Daoy (cell line): ENCODE data around the gene APOL2. TPM values are rescaled to one million over a fixed set of nuclear protein-coding genes. Genes with fewer than 3 reads are reported as not detected.
"Not testable (repeated sequence)": the region's sequence is repeated elsewhere in the genome, so short reads cannot be mapped to it uniquely, and the experiment has no call there.

Experiments
- DNase-seq: peaks from one replicate; pipeline ENCODE4 v3.0.0-alpha.2; 2015; ENCODE audit warnings: low read depth
- total RNA-seq: library from RNA; depleted of rRNA; stranded (reverse); fragments of >200 nt; shearing (Covaris generic); gene quantifications from 2 replicates; pipeline ENCODE4 v1.2.3, GENCODE V29; 2014

APOL2 gene
- total RNA-seq, 1 experiment from 2014 or later, result 51.4 TPM

DNA sequence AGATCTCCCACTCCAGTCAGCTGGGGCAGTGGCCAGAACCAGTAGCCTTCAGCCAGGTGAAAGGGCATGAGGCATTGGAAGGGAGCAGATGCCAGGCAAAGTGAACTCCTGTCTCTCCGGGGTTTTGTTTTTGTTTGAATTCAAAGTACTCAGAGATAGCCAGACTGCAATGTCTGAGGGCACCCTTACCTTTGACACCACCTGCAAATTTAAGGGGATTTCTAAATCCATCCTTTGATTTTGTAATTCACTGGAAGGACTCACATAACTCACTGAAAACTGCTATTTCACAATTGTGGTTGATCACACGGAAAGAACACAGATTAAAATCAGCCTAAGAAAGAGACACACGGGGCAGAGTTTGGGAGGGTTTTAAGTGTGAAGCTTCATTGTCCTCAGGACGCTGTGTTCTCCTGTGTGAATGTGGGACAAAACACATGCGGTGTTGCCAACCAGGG lies 23.9 kb upstream of the APOL2 start:
- DNase-seq, result not testable (repeated sequence)

DNA sequence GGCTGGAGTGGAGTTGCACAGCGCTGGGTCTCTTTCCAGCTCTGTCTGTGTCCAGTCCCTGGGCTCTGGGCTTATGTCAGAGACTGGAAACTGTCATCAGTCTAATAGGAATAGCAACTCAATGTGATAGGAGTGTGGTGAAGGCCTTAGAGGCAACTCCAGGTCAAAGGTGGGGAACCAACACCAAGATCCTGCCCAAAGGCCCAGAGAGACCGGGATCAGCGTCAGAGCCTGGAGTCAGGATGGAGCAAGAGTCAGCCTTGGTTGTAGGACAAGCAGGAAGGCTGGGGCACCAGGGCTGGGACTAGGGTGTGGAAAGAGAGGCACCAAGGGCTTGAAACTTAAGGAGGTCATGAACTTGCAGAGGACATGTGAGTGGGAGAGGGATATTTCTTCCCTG lies 23.0 kb upstream of the APOL2 start:
- not testable (repeated sequence) for DNase-seq

DNA sequence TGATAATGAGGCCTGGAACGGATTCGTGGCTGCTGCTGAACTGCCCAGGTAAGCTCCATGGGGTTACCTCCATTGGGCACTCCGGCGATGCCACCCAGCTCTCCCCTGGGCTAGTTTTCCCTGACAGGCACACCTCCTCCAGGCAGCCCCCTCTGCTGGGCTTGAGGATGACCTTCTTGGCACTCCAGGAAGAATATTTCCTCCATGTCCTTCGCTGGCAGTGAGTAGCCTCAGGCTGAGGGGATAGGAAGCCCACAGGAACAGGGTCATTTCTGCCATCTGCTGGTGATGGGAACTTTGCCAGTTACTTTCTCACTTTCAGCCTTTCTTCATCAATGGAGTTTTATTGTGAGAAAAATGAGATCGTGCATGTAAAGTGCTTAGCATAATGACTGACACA lies 22.3 kb upstream of the APOL2 start:
- not testable (repeated sequence) for DNase-seq

DNA sequence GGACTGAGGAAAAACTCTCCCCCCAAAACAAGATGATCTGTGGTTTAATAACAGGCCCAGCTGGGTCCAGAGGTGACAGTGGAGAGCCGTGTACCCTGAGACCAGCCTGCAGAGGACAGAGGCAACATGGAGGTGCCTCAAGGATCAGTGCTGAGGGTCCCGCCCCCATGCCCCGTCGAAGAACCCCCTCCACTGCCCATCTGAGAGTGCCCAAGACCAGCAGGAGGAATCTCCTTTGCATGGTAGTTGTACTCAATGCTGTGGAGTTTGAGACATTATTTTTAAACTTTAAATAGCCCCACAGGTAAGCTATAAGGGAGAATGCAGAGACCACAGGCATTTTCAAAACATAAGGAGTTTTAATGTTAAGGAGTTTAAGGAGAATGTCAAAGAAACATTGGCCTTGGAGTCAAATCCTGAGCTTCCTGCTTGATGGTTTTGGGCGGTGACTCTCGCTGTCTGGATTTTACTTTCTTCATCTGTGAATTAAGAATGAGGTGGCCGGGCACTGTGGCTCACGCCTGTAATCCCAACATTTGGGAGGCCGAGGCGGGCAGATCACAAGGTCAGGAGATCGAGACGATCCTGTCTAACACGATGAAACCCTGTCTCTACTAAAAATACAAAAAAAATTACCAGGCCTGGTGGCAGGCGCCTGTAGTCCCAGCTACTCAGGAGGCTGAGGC lies 20.4 kb upstream of the APOL2 start:
- DNase-seq, result no peak

DNA sequence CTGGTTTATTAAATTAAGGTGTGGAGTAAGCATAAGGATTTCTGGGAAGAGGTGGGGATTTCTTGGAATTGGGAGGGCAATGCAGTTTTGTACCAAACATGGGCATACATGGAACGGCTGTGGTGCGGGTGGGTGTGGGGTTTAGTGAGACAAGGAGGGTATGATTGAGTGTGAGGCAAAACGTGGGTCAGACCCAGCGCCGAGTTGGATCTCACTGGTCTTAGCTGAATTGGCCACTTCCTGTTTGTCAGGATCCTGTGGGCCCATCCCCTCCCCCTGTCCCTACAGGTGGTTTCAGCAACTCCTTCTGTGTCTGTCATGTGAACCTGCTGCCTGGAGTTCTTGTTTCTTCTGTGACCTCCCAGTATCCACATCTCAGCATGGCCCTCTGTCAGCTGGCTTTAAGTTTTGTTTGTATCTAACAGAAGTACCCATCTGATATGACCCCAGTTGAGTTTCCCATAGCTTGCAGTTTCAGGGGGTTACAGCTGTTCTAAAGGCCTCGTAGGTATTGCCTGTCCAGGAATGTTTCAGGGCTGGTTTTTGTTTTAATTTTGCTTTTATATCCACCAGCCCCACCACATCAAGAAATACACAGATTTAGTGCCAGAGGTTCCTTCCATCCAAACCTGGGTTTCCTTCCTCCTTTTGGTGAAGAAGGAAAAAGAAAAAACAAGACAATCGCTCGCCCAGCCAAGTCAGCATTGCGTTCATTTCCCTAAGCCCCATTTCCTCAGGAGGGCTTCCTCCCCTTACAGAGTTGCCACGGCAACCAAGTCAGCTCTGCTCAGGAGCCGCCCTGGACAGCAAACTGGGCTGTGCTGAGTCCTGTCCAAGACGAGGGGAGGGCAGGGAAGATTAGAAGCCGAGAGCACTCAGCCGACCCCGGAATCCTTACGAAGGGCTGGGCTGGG lies 19.6 kb upstream of the APOL2 start:
- no peak for DNase-seq

DNA sequence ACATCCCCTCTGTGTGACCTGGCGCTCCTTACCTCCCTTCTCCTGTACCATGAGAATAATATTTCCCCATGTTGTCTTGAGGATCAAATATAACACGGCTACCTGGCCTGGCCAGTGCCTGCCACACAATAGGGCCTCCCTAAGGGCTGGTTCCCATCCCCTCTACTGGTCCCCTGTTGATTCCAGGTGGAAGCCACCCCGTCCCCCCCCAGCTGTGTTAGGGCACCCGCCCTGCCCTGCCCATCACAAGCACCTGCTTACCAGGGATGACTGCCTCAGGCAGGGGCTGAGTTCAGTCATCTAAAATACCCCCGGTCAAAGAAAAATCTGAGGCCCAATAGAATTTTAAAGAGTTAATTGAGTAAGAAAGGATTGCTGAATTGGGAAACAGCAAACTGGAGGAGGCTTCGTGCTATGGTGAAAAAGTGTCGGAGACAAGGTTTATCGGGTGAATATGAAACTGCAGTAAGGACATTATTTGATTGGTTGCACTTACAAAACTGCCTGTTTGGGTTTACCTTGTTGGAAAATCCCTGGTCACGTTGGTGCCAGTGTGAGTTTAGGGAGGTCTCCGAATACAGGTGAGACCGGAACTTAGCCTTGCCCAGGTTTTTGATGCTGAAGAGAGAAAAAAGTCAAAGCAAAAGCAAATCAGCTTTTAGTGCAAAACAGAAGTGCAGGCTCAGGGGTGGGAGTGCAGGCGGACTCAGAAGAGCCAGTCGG lies 18.8 kb upstream of the APOL2 start:
- DNase-seq, result no peak

DNA sequence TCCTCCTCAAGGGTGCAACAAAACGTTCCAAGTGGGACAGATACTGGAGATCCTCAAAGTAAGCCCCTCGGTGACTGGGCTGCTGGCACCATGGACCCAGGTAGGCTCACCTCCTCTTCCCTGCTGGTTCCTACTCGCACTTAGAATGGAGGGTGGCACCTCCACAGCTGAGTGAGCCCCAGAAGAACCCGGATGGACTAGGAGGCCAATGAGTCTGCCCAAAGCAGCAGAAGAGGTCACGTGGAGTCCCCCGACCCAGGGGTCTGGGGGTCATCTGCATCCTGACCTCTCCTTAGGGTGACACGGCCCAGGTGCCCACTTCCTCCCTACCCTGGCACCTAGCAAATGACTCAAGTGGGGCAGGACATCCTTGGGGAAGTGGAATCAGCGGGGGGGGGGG lies 18.0 kb upstream of the APOL2 start:
- DNase-seq, result no peak

DNA sequence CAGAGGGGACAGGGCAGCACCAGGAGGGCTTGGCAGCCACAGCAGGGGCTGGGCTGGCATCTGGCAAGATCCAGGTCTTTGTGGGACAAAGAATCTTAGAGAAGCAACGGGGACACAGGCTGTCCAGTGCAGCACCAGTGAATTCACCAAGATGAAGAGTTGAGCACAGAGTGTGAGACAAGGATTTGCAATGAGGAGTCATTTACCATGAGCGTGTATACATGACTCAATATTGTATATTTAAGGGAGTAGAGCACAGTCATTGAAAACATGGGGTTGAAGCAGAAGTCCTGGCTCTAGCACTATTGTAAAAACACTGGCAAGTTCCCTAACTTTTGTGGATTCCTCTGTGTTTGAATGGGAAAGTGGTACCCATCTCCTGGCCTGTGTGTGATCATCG lies 17.2 kb upstream of the APOL2 start:
- no peak for DNase-seq

DNA sequence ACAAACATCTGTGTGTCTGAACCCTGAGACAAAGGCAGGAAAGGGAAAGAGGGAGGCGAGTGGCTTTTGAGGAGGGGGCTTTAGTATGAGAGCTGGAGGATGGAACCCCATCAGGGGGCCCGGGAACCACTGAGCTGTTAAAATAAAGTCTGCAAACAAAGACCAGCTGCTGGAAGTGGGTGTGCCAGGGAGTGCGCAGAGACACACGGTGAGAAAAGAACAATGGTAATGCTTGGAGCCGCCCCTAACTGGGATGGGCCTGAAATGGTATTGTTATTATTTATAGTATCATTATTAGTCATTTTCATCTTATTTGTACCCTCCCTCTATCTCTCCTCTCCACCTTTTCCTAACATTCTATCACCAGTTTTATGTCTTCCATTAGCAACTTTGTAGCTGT lies 16.2 kb upstream of the APOL2 start:
- DNase-seq, result not testable (repeated sequence)

DNA sequence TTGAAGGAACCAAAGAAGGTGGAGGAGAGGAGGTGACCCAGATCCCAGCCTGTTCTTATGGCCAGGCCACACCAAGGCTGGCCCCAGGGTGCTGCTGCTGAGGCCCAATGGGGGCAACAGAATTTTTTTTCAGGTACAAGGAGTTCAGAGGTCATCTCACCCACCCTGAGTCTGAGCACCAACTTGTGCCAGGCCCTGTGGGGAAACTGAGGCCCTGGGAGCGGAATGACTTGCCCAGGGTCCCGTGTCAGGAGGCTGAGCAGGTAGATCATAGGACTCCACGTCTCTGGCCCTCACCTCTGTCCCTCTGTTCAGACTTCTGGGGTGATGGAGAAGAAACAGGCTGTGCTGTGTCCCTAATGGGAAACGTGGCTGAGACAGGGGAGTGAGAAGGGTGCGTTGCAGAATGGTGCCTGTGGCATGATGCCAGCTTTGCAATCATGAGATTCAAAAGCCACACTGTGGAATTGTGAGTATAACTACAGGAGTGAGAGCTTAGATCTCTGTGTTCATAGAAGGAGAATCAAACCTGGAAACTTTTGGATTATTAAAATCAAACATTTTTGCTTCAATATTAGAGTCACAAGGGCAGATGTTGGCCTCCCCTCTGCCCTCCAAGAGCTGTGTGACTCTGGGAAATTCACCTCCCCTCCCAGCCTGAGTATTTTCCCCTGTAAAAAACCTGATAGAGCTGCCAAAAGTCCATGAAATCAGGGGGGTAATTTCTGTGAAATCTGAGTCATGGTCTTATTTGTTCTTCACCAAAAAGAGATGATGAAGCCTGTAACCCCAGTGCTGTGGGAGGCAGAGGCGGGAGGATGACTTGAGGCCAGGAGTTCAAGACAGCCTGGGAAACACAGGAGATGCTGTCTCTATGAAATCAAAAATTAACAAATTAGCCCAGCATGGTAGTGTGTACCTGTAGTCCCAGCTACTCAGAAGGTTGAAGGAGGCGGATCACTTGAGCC lies 14.5 kb upstream of the APOL2 start:
- DNase-seq, result peak; percentile 56

DNA sequence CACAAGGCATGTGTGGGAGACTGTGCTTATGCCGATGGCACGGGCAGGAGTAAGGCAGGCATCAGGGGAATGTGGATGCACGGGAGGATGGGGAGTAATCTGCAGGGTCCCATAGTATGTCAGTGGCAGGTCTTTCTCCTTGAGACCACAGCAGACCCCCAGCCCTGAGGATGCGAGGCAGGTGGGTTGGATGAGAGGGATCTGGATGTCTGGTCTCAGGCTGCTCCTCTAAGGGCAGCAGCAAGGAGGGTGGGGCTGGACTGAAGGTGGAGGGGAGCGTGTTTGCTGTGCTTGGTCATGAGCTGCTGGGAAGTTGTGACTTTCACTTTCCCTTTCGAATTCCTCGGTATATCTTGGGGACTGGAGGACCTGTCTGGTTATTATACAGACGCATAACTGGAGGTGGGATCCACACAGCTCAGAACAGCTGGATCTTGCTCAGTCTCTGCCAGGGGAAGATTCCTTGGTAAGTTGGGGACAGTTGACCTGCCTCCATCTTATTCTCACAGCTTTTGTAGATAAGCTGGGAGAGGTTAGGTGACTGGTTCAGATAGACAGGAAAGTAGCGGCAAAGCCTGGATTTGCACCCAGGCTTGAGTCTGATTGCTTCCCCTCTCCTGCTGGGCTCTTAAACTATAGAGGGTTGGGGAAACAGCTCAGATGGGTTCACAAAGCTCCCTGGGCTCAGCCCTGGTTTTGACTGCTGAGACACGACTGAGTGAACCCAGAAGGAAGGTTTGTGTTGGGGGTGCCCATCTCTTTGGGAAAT lies 13.6 kb upstream of the APOL2 start, which contains the start of gene APOL1:
TSS of gene APOL1 (plus strand) at position 380 of the 769 bp plus-strand sequence. CDS start 1,823 bp downstream, outside the sequence.
- peak; percentile 86 for DNase-seq

DNA sequence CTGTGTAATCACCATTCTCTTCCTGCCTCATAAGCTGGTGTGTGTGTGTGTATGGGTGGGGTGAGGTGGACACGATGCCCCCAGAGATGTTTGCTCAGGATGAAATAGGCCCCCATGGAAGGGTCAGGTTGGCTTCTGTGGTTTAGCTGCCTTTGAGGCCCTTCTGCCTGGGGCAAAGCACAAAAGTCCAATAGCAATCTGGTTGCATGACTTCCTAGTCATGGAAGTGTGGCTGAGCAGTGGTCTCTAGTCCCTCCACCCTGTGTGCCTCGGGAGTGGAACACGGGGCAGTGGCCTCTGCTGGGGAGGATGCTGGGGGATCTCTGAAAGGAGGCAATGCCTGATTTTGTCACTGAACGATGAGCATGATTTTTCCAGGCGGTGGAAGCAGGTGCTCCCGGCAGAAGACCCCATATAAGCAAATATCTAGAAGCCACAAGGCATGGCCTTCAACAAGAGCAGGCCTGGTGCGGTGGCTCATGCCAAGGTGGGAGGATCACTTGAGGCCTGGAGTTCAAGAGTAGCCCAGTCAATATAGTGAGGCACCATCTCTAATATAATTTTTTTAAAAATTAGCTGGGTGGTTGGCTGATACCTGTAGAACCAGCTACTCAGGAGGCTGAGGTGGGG lies 12.8 kb upstream of the APOL2 start:
- DNase-seq, result not testable (repeated sequence)

DNA sequence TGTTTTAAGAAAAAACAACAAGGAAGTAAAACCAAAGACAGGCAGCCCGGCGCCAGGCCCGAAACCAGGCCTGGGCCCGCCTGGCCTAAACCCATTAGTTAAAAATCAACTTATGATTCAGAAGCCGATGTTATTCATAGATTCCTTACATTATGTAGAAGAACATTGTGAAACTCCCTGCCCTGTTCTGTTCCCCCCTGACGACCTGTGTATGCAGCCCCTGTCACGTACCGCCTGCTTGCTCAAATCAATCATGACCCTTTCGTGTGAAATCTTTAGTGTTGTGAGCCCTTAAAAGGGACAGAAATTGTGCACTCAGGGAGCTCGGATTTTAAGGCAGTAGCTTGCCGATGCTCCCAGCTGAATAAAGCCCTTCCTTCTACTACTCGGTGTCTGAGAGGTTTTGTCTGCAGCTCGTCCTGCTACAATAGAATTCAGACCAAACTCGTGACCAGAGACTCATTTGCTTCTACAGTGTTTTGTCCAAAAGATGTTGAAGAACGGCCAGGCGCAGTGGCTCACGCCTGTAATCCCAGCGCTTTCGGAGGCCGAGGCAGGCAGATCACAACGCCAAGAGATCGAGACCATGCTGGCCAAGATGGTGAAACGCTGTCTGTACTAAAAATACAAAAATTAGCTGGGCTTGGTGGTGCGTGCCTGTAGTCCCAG lies 11.1 kb upstream of the APOL2 start:
- DNase-seq, result not testable (repeated sequence)

DNA sequence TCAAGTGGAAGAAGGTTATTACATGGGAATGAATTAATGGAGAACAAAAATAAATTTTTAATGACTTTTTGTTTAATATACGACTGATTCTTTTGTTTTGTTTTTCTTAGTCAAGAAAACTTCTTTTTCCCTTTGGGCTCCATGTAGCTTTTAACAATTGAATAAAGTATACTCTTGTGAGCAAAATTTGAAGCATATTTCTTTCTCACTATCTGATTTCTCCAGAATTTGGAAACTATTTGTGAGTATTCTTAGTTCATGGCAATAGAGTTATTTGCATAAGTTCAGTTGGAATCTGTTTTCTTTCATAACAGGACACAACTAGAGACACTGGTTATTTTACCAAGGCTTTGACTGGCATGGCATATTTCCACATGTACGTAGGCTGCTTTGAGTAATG lies 9.8 kb upstream of the APOL2 start:
- DNase-seq, result no peak

DNA sequence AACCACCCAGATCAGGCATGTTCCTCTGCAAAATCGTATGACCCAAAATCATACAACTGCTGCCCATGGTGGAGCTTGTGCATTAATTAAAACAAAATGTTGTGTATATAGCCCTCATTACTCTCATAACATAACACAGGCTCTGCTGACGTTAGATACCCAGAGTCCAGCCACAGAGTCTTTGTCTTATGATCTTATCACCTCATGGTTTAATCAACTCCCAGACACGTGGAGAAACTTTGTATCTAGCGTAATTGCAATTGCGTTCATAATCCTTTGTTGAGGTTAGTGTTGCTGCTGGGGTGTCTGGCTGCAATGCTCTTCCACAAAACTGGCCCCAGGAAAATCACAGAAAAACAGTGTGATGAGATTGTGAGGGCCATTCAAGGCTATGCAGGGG lies 8.6 kb upstream of the APOL2 start:
- no peak for DNase-seq

DNA sequence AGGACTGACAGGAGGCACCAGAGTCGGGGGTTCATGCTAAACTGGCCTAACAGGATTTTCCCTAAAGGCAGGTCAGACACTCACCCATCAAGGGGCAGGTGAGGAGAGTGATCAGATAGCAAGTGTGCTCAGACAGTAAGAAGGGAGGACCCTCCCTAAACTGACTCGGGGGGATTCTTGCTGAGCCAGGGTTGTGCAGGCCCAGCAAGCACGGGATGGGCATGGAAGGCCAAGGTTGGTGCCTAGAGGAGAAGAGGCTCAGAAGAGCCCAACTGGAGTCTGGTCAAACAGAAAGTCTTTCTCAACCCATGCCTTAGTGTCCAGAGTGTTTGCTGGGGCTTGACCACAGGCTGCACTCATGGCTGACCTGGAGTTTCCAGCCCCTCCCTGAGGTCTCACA lies 7.4 kb upstream of the APOL2 start:
- DNase-seq, result no peak

DNA sequence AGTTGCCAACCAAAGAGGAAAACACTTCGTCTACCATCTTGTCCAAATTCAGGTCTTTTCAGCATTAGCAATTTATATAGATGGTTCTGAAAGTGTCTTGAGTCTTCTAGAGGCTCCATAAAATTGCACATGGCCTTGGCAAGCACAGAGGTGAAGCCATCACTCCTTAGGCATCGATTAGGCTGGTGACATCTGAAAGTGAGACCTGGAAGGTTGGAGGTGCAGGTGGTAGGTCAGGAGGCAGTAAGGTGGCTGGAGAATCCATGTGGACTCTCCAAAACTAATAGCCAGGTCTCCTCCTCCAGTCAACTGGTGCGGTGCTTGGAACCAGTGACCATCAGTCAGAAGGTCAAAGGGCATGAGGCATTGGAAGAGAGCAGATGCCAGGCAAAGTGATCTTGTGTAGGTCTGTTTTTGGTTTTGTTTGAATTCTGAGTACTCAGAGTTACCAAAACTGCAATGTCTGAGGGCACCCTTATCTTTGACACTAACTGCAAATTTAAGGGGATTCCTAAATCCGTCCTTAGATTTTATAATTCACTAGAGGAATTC lies 6.6 kb upstream of the APOL2 start:
- no peak for DNase-seq

DNA sequence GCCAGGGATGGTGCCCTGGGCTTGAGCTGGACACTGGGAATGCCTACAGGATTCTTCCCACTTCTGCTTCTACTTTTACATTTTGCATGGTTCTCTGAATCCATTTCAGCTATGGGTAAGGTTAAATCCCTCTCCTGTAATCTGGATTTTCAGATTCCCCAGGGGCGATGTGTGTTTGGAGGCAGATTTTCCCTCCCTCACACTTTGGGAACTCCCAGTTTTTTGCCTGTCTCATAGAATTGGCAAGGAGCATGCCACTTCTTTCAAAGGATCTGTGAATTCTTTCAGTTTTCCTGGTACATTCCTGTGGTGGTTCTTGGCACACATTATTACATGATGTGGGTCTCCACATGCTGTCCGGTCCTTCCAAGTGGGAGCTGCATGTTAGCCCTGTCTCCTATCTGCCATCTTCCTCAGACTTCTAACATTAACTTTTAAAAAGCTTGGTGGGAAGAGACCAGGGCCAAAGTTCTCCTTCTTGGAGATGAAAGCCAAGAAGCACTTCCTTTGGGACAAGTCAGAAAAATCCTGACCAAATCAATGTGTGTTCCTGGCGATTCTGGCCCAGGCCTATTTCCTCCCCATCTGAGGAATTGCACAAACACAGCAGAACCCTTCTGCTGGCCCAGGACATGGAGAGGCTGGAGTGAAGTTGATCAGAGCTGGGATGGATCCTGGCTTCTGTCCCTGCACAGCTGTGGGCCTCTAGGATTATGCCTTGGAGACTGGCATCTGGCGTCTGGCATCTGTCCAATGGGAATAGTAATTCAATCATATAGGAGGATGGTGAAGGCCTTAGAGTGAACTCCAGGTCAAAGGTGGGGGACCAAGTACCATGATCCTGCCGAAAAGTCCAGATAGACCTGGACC lies 5.4 kb upstream of the APOL2 start:
- no peak for DNase-seq
